Measurements from ENCODE around the gene VRK1.

GRCh38 chr14:96851694-96852381, 54.7 kb downstream of the VRK1 start:
- TF ChIP-seq EZH2phosphoT487 (IDR thresholded peaks at IDR 0.05; ENCODE audit: borderline replicate concordance, low read depth) (no peak), RAD21 (IDR thresholded peaks at IDR 0.05; ENCODE audit: low read length) (no peak), CTCF (IDR thresholded peaks at IDR 0.05) (no peak), MAX (IDR thresholded peaks at IDR 0.05; ENCODE audit: low read depth) (no peak), SIN3A (IDR thresholded peaks at IDR 0.05; ENCODE audit: borderline replicate concordance, low read depth, low read length) (no peak), REST (IDR thresholded peaks at IDR 0.05; ENCODE audit: low read depth, low read length) (no peak), FOXM1 (IDR thresholded peaks at IDR 0.05; ENCODE audit: low read depth) (no peak), SMC3 (IDR thresholded peaks at IDR 0.05; ENCODE audit: low read depth, low read length) (no peak), RXRA (IDR thresholded peaks at IDR 0.05; ENCODE audit: borderline replicate concordance, low read depth) (no peak), CHD2 (IDR thresholded peaks at IDR 0.05; ENCODE audit: low read length, partially characterized antibody) (no peak), TAF1 (IDR thresholded peaks at IDR 0.05; ENCODE audit: borderline replicate concordance, low read depth, low read length) (no peak)

Measured in SK-N-SH (cell line).